ENCODE measurements around the gene IFNL4.
"Not testable (repeated sequence)": the region's sequence is repeated elsewhere in the genome, so short reads cannot be mapped to it uniquely, and the experiment has no call there.

Gene IFNL4

DNA sequence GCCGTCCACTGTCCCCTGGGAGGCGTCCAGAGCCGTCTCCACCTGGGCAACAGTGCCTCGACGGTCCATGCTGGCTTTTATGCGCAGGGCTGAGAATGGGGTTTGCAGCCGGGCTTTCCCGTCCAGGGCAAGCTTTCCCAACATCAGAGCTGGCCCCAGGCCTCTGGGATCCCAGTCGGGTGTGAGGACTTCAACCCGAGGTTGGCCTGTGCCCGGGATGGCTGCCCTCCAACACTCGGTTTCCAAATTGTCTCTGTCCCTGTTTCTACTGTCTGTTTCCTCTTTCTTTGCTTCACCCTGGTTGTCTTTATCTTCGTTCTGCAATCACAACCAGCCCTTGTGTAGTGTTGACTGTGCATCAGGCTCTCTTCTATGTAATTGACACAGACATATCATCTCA is at the start of gene IFNL4:
TSS of gene IFNL4 (minus strand) at position 51 of the 400 bp plus-strand sequence.
- in situ Hi-C loops (cut with HindIII; ENCODE audit: low sequenced_read_pairs), result no loop called here

DNA sequence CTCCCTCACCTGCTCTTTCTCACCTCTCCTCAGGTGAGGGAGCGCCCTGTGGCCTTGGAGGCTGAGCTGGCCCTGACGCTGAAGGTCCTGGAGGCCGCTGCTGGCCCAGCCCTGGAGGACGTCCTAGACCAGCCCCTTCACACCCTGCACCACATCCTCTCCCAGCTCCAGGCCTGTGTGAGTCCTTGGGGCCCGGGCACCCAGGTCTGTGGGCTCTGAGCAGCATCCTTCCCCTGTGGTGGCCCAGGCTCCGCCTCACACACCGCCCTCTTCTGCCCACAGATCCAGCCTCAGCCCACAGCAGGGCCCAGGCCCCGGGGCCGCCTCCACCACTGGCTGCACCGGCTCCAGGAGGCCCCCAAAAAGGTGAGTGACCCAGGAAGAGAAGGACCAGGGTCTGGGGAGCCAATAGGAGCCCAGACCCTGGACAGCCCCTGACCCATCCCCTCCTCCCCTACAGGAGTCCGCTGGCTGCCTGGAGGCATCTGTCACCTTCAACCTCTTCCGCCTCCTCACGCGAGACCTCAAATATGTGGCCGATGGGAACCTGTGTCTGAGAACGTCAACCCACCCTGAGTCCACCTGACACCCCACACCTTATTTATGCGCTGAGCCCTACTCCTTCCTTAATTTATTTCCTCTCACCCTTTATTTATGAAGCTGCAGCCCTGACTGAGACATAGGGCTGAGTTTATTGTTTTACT is 49.4 kb upstream of the IFNL4 start:
- in situ Hi-C loops (cut with HindIII; ENCODE audit: low sequenced_read_pairs), result loop anchor here (5.0 kb wide), 1 partner anchor 46 kb away; no protein-coding TSS in a partner anchor

DNA sequence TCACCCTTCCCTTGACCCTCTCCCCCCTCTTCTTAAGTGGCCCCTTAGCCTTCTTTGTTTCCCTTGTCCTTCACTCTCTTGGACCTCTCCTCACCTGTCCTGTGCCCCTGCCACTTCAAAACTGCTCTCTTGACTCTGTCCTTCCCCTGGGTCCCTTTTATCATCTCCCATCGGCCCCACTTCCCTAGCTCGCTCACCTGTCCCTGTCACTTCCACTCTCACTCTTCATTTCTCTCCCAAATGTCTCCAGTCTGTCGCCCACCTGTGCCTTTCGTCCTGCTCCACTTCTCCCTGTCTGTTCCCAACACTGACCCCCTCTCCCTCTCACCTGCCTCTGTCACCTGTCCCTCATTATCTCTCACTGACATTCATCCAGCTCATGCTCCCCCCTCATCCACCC is 48.2 kb upstream of the IFNL4 start:
- in situ Hi-C loops (cut with HindIII; ENCODE audit: low sequenced_read_pairs), result loop anchor here (5.0 kb wide), 1 partner anchor 45 kb away; no protein-coding TSS in a partner anchor

DNA sequence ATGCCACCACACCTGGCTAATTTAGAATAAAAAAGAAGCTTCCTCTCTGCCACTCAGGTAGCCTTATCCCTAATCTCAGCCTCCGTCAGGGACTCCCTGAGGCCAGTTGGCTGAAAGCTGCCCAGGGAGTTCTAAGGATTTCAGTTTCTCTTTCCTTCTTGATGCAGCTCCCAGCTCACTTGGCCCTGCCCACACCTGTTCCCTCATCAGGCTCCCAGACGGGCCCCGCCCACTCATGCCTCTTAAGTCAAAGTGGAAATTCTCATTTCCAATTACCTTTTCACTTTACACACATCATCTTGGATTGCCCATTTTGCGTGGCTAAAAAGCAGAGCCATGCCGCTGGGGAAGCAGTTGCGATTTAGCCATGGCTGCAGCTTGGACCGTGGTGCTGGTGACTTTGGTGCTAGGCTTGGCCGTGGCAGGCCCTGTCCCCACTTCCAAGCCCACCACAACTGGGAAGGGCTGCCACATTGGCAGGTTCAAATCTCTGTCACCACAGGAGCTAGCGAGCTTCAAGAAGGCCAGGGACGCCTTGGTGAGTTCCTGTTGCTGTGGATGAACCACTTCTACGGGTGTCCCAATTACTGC is 47.5 kb upstream of the IFNL4 start, which contains the start of gene IFNL1:
TSS of gene IFNL1 (plus strand) at position 353 of the 591 bp plus-strand sequence. CDS start at position 368, 15 bp downstream.
- in situ Hi-C loops (cut with HindIII; ENCODE audit: low sequenced_read_pairs), result loop anchor here (5.0 kb wide), 1 partner anchor 44 kb away; no protein-coding TSS in a partner anchor

DNA sequence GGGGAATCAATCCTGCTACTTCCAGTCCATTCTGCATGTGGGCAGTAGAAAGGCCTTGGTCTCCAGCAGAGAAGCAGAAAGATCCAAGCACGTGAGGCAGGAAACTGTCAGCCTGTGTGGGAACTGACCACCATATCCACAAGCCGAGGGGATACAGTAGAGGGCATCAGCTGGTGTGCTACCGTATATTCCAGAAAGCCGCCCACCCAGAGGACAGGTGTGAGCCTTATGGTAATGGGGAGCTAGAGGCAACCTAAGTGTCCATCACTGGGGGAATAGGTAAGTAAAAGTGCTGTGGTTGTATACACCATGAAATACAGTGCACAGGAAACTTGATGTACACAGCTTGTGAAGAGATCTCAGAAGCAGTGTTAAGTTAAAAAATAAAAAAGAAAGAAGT is 44.7 kb upstream of the IFNL4 start:
- in situ Hi-C loops (cut with HindIII; ENCODE audit: low sequenced_read_pairs), result no loop called here

DNA sequence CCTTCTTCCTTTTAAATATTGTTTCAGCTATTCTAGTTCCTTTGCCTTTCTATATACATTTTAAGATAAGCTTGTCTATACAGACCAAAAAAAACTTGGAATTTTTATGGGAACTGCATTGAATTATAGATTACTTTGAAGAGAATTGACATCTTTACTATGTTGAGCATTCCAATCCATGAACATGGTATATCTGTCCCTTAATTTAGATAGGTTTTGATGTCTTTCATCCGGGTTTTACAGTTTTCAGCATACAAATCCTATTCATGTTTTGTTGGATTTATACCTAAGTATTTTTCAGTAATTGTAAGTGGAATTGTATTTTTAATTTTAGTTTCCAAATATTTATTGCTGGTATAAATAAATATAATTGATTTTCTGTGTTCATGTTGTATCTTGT is 35.4 kb upstream of the IFNL4 start:
- in situ Hi-C loops (cut with HindIII; ENCODE audit: low sequenced_read_pairs), result no loop called here

DNA sequence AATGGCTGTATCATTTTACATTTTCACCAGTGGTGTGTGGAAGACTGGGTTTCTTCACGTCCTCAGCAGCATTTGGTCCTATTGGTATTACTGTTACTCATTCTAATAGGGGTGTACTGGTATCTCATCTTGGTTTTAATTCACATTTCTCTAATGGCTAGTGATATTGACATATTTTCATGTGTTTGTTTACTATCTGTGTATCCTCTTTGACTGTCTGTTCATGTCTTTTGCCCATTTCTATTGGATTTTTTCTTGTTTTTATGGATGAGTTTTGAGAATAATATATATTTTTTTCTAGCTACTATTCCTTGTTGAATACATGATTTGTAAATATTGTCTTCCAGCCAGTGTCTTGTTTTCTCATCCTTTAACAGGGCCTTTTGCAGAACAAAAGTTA is 33.4 kb upstream of the IFNL4 start:
- in situ Hi-C loops (cut with HindIII; ENCODE audit: low sequenced_read_pairs), result no loop called here

DNA sequence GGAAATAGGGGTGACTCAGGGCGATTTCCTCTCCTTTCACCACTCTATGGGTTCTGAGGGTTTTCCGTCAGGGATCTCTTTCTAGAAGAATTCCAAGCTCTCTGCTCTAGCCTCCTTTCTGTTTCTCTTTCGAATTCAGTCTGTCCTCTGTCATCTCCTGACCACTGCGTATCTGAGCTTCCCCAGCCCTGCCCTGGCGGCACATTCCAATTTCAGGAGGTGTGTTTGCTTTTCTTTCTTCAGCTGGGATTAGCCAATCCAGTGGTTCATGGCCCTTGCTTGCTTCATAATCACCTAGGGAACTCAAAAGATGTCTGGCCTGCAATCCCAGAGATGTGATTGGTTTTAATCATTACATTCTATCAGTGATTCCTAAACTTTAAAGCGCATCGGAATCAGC is 28.9 kb upstream of the IFNL4 start:
- in situ Hi-C loops (cut with HindIII; ENCODE audit: low sequenced_read_pairs), result no loop called here

DNA sequence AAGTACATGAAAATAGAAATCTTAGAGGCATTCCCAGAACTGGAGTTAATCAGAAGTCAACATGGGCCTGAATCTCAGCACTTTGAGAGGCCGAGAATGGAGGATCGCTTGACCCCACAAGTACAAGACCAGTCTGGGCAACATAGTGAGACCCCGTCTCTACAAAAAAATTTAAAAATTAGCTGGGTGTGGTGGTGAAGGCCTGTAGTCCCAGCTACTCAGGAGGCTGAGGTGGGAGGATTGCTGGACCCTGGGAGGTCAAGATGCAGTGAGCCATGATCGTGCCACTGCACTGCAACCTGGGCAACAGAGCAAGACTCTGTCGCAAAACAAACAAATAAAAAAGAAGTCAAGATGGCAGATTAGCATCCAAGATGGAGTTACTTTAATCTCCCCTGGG is 28.1 kb upstream of the IFNL4 start:
- in situ Hi-C loops (cut with HindIII; ENCODE audit: low sequenced_read_pairs), result no loop called here

DNA sequence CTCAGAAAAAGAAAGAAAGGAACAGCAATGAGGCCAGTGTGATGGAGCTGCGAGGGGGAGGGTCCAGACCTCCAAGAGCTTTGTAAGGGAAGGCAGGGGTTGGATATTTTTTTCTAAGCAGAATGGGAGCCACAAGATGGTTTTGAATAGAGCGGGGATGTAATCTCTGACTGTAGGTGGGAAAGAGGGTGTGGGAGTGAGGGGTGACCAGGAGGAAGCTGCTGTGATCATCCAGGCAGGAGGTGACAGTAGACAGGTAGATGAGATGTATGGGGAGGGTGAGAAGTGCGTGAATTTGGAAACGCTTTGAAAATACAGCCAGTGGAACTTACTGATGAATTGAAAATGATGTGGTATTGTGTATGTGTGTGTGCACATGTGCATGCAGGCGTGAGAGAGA is 26.9 kb upstream of the IFNL4 start:
- in situ Hi-C loops (cut with HindIII; ENCODE audit: low sequenced_read_pairs), result no loop called here

DNA sequence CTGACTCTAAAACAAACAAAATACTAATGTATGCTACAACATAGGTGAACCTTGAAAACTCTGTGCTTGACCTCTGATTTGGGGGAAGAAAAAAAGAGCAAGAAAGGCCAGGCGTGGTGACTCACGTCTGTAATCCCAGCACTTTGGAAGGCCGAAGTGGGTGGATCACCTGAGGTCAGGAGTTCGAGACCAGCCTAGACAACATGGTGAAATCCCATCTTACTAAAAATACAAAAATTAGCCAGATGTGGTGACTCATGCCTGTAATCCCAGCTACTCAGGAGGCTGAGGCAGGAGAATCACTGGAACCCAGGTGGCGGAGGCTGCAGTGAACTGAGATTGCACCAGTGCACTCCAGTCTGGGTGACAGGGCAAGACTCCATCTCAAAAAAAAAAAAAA is 25.2 kb upstream of the IFNL4 start:
- in situ Hi-C loops (cut with HindIII; ENCODE audit: low sequenced_read_pairs), result not testable (repeated sequence)

DNA sequence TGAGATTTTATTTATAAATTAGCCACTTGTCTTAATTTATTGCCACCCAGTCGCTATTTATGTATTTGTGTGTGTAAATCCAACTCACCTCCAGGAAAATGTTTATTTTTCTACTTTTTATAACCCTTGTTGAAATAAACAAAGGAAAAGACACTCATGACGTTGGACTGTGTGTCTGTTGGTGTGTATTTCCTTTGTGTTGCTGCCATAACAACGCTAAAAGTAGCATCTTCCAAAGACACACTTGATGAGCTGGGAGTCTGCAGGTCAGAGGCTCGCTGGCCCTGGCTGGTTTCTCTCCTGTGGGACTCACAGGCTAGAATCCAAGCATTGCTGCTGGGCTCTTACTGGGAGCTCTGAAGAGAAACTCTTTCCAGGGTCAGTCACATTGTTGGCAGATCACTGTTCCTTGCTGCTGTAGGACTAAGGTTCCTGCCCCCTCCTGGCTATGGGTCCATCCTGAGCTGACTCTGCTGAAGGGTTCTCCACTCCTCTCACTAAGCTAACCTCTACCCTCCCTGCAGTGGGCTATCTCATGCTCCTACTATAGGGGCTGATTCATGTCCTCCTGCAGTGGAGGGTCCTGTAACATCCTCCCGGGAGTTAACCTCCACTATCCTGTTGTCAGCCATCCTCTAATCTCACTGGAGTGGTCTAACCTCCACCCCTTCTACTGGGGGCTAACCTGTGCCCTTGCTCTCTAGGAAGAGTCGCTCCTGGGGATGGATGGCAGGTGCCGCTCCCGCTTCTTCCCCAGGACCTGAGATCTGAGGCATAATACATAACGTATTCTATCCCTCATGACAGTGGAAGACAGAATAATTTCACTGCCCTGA is 21.6 kb upstream of the IFNL4 start:
- in situ Hi-C loops (cut with HindIII; ENCODE audit: low sequenced_read_pairs), result no loop called here

DNA sequence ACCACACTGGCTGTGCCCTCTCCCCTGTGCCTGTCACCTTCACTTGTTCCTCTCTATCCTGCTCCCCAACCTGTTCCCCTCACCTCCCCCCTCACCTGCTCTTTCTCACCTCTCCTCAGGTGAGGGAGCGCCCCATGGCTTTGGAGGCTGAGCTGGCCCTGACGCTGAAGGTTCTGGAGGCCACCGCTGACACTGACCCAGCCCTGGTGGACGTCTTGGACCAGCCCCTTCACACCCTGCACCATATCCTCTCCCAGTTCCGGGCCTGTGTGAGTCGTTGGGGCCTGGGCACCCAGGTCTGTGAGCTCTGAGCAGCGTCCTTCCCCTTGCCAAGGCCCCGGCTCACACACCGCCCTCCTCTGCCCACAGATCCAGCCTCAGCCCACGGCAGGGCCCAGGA is 20.7 kb upstream of the IFNL4 start:
- in situ Hi-C loops (cut with HindIII; ENCODE audit: low sequenced_read_pairs), result not testable (repeated sequence)

DNA sequence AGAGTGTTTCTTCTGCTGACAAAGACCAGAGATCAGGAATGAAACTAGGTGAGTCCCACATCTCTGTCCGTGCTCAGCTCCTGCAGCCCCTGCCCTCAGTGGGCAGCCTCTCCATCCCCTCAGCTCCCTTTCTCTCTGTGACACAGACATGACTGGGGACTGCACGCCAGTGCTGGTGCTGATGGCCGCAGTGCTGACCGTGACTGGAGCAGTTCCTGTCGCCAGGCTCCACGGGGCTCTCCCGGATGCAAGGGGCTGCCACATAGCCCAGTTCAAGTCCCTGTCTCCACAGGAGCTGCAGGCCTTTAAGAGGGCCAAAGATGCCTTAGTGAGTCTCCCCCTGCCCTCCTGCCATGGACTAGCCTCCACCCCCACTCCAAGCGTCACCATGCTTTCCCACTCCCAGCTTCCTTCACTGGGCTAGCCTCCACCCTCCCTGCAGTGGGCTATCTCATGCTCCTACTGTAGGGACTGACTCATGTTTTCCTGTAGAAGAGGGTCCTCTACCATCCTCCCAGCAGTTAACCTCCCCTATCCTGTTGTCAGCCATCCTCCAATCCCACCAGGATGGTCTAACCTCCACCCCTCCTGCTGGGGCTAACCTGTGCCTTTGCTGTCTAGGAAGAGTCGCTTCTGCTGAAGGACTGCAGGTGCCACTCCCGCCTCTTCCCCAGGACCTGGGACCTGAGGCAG is 20.0 kb upstream of the IFNL4 start:
- in situ Hi-C loops (cut with HindIII; ENCODE audit: low sequenced_read_pairs), result not testable (repeated sequence)

DNA sequence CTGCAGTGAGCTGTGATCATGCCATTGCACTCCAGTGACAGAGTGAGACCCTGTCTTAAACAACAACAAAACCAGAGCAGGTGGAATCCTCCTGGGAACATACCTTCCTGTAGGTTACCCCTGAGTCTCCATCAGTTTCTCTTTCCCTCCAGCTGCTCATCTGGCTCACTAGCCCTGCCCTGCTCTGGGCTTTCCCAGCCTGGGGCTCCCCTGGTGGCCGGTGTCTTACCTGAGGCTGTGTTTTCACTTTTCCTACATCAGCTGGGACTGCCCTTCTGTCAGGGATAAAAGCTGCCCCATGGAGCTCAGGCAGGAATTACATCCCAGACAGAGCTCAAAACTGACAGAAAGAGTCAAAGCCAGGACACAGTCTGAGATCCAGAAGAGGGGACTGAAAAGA is 19.4 kb upstream of the IFNL4 start, which contains the start of gene IFNL2:
TSS of gene IFNL2 (plus strand) at position 312 of the 400 bp plus-strand sequence. CDS start 173 bp downstream, outside the sequence.
- in situ Hi-C loops (cut with HindIII; ENCODE audit: low sequenced_read_pairs), result not testable (repeated sequence)

DNA sequence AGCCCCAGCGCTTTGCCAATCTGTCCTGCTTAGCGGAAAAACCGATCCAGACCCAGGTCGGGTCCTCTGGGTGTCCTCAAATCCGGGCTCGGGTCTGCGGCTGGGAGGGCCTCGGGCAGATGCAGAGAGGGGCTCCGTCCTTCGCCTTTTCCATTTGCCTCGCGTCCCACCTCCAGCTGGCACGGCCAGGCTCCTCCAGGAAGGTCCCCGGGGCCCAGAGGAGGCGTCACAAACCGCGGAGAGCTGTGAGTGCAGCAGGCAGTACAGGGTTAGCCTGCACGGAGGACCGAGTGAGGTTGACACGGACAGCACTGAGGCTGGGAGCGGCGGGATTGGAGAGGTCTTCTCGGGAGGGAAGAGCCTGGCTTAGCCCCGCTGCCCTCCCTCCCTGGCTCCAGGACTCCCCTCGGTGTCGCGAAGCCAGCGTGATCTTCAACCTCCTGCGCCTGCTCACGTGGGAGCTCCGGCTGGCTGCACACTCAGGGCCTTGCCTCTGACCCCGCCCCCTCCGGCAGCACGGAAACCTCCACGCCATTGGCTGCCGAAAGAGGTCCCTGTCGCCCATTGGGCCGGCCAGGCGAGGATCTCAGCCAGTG is 16.8 kb upstream of the IFNL4 start:
- in situ Hi-C loops (cut with HindIII; ENCODE audit: low sequenced_read_pairs), result no loop called here

DNA sequence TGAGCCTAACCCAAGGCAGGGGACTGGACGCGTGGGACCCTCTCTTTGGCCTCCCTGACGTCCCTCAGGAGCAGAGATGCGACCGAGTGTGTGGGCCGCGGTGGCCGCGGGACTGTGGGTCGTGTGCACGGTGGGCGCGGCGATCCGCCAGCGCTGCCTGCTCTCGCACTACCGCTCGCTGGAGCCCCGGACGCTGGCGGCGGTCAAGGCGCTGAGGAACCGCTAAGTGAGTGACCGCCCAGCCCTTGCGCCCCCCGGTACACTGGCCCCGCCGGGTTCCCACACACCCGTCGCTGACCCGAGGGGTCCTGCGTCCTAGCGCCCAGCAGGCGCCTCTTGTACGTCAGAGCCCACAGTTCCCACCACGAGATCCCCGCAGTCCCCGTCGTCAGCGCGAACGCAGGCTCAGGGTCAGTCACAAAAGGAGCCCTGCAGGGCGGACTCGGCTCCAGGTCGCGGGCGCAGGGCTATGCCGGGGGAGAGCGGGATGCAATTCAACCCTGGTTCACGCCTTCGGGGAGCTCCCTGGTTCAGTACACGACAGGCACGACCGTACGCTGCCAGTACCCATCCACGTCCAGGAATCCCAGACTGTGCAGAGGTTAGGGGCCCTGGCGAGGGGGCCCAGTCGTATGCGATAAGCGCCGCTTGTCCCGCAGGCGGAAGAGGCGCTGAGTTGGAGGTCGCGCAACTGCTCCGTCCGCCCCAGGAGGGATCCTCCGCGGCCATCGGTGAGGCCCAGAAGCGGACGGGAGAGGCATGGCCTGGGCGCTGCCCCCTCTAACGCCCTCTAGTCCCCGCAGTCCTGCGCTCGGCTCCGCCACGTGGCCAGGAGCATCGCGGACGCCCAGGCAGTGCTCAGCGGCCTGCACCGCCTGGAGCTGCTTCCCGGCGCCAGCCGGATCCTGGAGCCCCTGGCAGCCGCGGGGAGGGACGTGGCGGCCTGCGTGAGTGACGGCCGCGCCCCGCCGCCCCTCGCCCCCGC is 15.9 kb upstream of the IFNL4 start:
- in situ Hi-C loops (cut with HindIII; ENCODE audit: low sequenced_read_pairs), result no loop called here

DNA sequence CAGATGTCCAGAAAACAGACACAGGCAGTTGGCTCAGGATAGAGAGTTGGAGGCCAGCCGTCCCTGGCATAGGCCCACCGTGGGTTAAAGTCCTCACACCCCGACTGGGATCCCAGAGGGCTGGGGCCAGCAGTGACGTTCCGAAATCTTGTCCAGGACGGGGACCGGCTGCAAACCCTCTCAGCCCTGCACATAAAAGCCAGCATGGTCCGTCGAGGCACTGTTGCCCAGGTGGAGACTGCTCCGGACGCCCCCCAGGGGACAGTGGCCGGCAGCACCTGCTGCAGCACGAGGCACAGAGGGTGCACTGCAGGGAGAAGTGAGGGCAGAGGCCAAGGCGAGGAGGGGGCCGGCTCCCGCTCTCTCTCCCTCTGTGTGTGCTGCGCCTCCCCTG is 15.3 kb upstream of the IFNL4 start:
- in situ Hi-C loops (cut with HindIII; ENCODE audit: low sequenced_read_pairs), result no loop called here

DNA sequence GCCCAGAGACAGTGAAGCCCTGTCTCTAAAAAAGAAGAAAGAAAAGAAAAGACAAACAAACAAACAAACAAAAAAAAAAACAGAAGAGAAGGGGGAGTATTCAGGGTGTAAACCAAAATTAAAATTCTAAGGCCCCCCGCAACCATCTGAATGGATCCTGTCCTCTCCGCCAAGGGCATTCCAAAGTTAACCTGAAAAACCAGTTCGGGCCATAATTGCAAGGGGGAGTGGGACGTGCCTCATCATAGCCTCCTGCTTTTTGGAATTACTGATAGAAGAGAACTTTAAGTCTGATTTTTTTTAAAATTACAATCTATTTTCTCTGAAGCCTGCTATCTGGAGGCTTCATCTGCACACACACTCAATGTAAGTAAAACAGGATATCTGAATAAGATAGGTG is 13.8 kb upstream of the IFNL4 start:
- in situ Hi-C loops (cut with HindIII; ENCODE audit: low sequenced_read_pairs), result no loop called here

All from endothelial cell of hepatic sinusoid (primary cell).